Measurements from ENCODE around the gene TMEM86A.

The TMEM86A gene

GRCh38 chr11:18700375-18700774 lies 1.8 kb downstream of the TMEM86A start:
- no peak for DNase-seq (ENCODE audit: low read depth, low spot score)

- no peak for DNase-seq (ENCODE audit: low read depth, low spot score)
Measured at GRCh38 chr11:18700872-18701271, 2.3 kb downstream of the TMEM86A start.

- no peak for DNase-seq (ENCODE audit: low read depth, low spot score)
Measured at GRCh38 chr11:18701614-18702216, 3.1 kb downstream of the TMEM86A start.

- no peak for DNase-seq (ENCODE audit: low read depth, low spot score)
Measured at GRCh38 chr11:18703001-18703763, 4.6 kb downstream of the TMEM86A start.

GRCh38 chr11:18704045-18704645 lies 5.6 kb downstream of the TMEM86A start:
- DNase-seq (ENCODE audit: low read depth, low spot score), result no peak

GRCh38 chr11:18704698-18705097 lies 6.1 kb downstream of the TMEM86A start:
- DNase-seq (ENCODE audit: low read depth, low spot score), result no peak

- no peak for DNase-seq (ENCODE audit: low read depth, low spot score)
Measured at GRCh38 chr11:18705651-18706281, 7.2 kb downstream of the TMEM86A start.

GRCh38 chr11:18706330-18707243 lies 8.0 kb downstream of the TMEM86A start:
- DNase-seq (ENCODE audit: low read depth, low spot score), result no peak

GRCh38 chr11:18707811-18708340 lies 9.3 kb downstream of the TMEM86A start:
- DNase-seq (ENCODE audit: low read depth, low spot score), result no peak

- no peak for DNase-seq (ENCODE audit: low read depth, low spot score)
Measured at GRCh38 chr11:18709414-18709813, 10.8 kb downstream of the TMEM86A start.

- DNase-seq (ENCODE audit: low read depth, low spot score), result no peak
Measured at GRCh38 chr11:18710545-18710944, 12.0 kb downstream of the TMEM86A start.

GRCh38 chr11:18713646-18714442 lies 15.3 kb downstream of the TMEM86A start:
- DNase-seq (ENCODE audit: low read depth, low spot score), result no peak

GRCh38 chr11:18714443-18714780 lies 15.8 kb downstream of the TMEM86A start:
- DNase-seq (ENCODE audit: low read depth, low spot score), result no peak

- no peak for DNase-seq (ENCODE audit: low read depth, low spot score)
Measured at GRCh38 chr11:18715476-18715875, 16.9 kb downstream of the TMEM86A start.

GRCh38 chr11:18720091-18720807 lies 21.7 kb downstream of the TMEM86A start:
- no peak for DNase-seq (ENCODE audit: low read depth, low spot score)

- DNase-seq (ENCODE audit: low read depth, low spot score), result no peak
Measured at GRCh38 chr11:18720808-18721560, 22.4 kb downstream of the TMEM86A start.

- no peak for DNase-seq (ENCODE audit: low read depth, low spot score)
Measured at GRCh38 chr11:18721561-18722292, 23.1 kb downstream of the TMEM86A start.

- DNase-seq (ENCODE audit: low read depth, low spot score), result no peak
Measured at GRCh38 chr11:18722293-18722637, 23.7 kb downstream of the TMEM86A start.

Measured in smooth muscle cell of the brain vasculature (primary cell).